NOMO-1 treated with DMSO at 0.1 percent for 48 hours (cell line): ENCODE results near the gene TBX15.

ENCODE experiments used
- DNase-seq: peaks from one replicate; lab custom pipeline; 2025; ENCODE audit not compliant: unreplicated experiment; lab: John Stamatoyannopoulos, UW

The TBX15 gene

DNA sequence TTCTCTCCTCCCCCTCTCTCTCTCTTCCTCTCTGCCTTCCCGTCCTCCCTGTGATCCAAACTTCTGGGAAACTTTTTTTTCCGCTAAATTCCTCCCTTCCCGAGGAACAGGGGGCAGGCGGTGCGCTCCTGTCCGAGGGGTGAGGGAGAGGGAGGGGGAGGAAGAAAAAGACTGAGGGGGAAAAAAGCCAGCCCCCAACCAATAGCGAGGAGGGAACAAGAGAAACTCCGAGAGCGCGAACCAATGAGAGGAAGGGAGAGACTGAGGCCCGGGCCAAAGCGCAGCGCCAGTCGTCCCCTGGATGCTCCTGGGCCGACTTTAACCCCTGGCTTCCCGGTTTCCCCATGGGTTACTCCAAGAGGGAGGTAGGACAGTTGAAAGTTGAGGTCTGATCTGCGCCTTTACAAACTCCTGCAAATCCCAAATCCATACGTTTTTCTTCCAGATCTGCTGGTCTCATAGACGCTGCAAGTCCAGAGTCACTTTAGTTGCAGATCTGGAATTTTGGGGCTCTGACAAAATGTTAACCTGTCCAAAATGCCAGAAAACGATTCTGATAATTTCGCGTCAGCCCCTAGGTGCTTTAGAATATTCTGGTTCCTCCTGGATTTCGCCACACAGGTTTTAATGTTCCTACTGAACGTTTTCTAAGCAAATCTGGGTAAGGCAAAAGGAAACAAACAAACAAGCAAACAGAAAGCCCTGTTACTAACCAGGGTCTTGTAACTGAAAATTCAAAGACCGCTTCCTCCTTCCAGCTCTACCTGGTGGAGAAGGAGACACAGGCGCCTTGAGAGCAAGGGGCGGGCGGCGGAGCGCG is at the start of gene TBX15:
TBX15 (minus strand) TSS at position 158 of the 820 bp plus-strand sequence. CDS start 548 bp downstream, outside the sequence.
- no peak for DNase-seq

DNA sequence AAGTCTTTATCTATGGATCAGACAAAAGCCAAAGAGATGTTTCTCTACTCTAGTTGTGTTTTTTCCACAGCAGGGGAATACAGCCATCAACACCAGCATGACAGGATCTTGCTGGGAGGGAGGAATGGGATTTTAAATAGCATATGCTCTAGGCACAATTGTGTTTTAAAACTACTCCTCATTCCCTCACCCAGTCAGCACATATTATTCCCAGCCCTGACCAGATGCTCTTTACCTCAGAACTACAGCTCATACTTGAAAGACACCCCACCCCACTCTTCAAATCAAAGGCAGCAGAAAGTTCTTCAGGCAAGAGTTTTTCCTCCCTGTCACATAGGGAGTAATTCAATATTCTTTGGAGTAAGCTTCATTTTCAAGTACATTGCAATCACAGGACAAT is 46.2 kb upstream of the TBX15 start:
- no peak for DNase-seq

DNA sequence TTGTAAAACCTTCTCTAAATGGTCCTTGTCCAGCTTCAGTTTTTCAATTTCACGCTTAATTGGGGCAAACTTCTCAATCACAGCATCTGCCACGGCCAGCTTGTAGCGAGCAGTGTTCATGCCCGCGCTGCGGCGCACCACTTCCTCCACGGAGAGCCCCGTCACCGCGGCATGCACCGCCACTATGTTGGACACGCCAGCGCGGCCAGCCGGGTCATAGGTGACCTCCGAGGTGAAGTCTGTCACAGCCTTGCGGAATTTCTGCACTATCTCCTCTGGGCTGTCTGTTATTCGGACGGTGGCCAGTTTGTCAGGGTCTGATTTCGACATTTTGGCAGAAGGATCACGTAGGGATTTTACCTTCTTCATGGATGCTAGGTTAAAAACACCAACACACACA is 44.8 kb upstream of the TBX15 start:
- no peak for DNase-seq

DNA sequence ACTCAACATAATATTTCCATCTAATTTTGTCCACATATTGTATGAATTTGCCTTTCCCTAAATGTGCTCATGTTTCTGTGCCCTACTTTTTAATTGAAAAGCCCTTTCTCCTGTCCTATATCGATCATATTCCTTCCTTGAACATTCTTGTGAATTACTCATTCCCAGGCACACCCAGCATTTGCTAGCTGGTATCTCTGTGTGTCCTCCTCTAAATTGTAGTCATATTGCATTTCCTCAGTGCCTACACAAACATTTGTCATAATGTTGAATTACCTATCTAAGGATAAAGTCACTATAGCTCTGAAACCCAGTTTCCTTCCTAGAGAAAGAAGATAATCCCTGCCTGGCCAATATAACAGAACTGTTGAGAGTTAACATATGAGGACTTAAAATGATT is 39.6 kb upstream of the TBX15 start:
- DNase-seq, result no peak

DNA sequence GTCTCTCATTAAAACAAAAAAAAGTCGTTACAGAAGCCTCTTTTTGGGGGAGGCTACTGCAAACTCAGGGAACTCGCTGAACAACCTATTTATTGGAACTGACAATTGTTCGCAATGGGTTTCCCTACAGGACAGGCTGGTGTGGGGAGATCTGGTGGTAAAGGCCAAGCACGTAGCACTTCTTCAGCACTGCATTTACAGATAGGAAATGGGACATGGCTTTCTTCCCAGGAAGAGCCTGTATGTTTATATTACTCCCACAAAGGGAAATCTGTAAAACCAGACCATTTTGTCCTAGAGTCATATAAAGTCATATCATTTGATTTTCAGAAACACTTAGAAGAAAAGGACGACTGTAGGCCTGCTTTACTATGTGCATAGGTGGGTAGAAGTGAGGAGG is 38.8 kb upstream of the TBX15 start:
- DNase-seq, result no peak

DNA sequence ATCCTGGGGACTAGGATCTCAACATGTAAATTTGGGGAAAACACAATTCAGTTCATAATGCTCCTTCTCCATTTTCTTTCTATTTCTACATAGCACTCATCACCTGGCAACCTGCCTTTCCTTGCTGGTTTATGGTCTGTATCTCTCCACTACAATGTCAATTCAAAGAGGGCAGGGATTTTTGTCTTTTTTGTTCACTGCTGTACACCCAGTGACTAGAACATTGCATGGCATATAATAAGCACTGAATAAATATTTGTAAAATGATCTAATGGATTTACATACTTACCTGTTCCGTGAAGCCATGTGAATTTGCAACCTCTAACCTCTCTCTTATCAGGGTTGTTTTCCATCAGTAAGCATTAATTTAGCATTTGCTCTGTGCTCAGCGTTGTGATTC is 27.4 kb upstream of the TBX15 start:
- no peak for DNase-seq

DNA sequence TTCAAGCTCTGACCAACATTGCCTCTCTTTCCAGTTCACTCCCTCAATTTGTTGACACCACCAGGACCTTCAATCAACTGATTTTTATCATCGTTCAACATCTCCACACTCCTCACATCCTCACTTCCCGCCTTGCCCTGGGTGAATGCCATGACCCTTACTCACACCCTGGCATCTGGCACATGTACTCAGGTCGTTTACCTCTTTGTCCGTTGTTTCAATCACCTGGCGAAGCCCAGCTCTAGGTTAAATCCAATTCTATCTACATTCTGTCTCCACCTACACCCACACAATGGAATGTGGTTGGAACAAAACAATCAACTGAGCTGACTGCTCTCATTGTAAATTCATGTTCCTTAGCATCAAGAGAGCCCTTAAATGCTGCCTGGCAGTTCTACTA is 24.2 kb upstream of the TBX15 start:
- DNase-seq, result no peak

DNA sequence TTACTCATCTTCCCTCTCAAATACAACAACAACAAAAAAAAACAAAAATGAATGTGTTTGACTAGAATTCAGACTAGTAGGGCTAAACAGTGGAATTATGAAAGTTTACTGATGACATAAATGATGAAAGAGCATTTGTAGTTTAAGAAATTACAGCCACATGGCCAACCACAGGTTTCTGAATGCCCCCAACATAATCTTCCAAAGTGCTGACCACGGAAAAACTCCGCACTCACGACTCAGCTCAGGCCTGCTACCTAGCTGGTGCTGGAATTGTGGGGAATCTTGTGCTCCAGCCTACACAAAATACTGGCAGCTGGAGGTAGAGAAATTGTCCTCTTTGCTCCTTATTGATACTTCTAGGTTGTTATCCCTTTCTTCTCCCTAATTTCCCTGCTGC is 23.6 kb upstream of the TBX15 start:
- no peak for DNase-seq

DNA sequence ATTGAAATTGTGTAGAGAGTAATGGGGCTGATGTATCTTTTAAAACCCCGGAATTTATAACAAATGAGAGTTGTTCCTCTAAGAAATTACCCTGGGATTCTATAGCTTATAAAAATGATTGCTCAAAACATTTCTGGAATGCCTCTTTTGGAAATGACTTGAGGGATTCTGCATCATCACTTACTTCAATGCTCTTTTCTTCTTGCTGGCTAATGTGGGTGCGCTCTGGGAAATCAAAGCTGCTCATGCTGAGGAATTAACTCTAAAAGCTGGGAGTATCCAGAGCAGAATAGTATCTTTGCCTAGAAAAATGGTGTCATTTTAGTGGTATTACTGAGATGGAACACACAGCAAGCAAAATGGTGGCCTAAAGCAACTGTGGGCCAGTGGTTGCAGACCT is 23.0 kb upstream of the TBX15 start:
- no peak for DNase-seq

DNA sequence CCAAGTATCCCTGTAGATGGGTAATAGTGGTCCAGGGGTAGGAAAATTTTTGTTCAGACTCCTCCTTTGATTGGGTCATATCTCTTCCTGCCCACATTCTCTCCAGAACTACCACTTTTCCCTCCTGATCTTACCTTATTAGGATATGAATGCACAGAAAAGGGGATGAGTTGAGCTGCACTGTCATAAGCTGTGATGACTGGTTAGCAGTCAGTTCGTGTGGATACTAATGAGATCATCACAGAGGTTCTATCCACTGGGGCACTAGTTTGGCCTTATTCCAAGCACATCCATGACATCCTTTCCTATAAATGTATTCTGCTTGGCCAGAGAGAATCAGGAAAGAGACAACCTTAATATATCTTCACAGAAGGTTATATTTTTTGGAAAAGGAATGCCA is 22.1 kb upstream of the TBX15 start:
- DNase-seq, result no peak

DNA sequence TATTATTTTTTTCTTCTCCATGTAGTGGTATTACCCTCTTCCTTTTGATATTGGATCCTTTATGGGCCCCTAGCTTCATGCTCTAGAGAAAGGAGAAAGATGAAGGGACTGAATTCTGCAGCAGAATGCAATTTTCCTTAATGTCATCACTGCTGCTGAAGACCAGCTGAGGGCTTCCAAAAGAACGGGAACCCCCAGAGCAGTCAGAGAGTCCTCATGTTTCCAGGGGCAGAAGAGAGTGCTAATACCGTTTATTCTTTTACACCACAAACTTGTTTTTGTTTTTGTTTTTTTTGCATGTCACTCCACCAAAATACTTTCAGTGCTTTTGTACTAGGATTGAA is 21.1 kb upstream of the TBX15 start:
- DNase-seq, result no peak

DNA sequence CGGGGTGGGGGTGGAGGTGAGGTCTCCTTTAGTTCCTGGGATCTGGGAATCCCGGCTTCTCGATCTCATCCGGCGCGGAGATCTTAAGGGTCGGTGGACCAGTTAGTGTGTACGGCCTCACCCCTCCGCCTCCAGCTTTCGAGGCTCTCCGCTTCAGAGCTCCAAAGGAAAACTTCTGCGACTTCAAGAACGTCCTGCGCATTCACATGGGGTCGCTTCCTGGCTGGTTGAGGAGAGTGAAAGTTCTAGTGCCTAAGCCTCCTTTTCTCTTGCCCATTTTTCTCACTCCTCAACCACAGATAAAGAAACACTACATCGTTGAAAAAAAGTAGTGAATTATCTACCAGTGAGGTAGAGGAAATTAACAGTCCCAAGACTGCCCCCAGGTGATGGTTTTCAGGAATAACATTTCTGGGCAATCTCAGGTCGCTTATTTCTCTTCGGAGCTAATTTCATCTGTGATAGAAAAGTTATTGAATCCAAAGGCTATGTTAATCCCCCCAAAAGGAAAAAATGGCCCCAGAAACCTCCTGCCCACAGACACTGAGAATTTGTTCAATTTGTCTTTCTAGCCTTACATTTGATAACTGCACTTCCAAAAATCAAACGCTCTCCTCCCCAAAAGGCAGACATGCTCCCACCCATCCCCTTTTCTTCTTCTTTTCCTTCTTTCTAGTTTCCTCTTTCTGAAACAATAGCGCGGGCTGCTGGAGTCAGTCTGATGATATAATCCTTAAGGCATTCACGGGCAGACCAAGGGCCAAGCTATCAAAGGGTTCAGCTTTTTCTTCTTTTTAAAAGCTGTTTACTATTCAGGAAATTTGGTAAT is 20.6 kb upstream of the TBX15 start:
- DNase-seq, result peak; percentile 57

DNA sequence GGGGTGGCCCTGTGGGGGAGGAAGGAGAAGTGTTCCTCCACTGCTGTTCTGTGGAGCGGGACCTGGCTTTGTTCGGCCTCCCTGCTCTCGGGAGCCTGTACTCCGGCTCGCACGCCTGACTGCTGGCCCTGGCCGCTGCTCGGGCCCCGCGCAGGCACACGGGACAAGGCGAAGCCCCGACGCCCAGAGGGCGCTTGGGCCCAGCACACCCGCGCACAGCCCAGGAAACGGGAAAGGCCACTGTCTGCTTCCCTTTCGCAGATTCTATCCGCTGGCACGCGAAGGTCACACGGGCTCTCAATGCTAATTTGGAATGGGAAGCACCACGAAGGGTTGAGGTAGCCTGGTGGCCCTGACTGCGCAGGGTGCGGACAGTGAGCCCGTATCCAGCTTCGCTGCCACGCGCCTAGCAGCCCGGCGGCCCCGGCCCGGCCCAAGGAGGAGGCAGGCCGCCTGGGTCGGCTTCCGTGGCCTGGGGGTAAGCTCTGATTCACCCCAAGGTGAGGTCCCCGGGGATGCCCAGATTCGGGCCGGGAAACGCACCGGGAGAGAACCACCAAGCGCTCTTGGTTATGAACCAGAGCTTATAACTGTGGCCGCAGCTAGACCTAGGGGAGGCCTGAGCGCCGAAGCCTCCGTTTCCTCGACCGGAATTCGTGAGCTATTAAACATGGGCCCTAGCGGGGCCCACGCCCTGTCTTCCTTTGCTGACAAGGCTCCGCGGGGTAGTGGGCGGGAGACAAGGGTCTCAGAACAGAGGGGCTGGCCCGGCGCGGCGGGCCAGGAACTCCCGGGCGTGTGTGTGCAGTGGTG is 19.7 kb upstream of the TBX15 start:
- DNase-seq, result no peak

DNA sequence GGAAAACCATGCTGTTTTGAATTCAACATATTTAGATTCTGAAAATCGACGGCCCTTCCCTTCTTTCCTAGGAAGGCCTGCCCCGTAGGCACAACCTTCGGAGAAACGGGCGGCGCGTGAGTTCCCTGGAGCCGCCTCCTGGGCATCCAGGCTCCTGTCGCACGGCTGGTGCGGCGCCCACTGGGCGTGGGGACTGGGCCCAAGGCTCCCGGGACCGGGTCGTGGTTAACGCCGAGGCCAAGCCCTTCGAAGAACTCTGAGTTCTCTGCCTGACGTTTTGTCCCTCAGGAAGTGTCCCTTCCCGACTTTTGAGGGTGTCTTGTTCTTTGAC is 19.2 kb upstream of the TBX15 start:
- DNase-seq, result no peak

DNA sequence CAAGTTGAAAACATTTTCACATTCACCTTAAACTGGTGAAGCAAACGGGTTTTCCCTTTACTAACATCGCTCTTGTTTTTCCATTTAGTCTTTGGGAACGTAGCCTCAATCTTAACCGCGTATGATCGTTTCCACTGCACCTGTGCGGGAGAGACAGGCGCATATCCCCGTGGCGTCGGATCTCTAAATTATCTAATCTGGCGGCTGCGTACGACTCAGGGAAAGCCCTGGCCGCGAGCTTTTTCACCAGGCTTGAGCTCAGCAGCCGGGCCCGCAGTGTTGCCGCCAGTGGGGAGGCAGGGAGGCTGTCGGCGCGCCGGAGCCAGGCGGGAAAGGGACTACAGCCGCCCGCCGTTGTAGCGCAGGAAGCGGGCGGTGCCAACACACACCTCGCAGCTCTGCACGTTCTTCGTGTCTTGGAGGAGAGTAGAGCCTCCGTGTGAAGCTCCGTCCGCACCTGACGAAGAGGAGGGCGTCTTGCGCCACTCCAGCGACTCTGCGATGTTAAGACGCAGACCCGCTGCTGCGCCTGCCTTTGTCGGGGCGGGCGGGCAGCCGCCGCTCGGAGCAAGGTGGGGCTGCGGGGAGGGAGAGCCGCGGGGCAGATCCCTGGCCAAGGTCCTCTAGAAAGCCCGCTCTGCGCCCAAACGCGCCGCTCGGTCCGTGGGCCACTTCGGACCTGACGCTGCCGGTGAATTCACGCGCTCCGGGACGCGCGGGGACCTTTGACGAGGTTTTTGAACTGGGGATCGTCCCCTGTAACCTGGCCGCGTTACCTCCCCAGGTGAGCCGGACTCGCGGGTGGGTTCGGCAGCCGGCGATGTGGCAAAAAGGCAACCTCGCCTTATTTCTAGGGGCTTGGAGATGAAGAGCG is 18.5 kb upstream of the TBX15 start:
- DNase-seq, result no peak

DNA sequence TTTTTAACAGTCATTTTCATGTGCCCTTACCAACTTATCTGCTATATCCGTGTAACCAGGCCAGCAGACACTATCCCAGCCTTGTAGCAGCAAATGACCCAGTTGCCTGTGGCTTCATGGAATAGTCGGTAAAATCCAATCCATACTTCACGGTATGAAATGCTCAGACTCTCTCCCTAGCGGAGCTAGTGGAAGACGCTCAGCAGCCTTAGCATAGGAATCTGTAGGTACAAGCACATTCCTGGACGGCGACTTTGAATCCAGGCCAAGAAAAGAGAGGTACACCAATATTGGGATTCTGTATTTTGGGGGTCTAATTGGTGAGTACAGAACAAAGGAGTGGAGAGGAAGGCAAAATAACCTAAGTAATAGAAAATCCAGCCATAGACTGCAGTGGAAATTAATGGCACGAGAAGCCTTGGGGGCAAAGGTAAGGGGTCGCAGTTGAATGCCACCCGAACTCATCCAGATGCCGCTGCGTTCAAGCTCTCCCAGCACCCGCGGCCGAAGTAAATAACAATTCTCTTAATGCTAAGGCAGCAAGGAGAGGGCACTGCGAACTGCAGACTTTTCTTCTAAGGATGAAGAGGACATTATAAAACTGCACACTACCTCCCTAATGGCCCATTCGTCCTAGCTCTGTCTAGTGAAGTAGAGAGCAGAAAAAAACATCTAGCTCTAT is 17.7 kb upstream of the TBX15 start:
- DNase-seq, result no peak

DNA sequence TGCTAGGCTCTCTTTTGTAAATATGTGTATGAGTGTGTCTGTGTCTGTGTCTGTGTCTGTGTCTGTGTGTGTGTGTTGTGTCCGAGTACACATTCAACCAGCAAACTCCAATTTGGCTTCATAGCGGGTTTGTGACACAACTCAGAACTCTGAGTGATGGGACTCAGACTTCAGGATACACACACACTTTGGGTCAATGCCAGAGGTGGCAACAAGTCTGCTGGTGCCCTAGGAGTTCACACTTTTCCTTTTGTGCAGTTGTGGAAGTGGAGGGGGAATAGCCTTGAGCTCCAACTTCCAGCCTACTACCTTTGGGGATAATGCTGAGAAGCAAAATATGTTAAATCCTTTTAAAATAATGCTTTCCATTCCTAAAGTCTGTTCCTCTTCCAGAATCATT is 16.6 kb upstream of the TBX15 start:
- DNase-seq, result no peak

DNA sequence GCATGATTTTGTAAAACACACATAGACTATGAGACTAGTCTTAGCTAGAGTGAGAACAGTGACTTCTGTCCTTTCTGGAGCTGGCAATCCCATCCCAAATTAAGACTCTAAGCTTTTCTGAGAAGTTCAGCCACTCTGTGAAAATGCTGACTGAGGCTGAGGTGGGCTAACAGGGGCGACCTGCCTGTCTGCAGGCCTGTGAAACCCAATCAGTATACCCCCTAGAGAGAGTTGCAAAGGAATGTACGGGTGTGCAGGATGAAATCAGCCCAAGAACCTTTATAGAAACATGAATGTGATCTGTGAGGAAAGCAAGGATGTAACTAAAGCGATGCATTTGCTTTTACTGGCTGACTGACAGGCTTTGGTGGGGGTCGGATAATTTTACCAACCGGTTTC is 16.0 kb upstream of the TBX15 start:
- no peak for DNase-seq

DNA sequence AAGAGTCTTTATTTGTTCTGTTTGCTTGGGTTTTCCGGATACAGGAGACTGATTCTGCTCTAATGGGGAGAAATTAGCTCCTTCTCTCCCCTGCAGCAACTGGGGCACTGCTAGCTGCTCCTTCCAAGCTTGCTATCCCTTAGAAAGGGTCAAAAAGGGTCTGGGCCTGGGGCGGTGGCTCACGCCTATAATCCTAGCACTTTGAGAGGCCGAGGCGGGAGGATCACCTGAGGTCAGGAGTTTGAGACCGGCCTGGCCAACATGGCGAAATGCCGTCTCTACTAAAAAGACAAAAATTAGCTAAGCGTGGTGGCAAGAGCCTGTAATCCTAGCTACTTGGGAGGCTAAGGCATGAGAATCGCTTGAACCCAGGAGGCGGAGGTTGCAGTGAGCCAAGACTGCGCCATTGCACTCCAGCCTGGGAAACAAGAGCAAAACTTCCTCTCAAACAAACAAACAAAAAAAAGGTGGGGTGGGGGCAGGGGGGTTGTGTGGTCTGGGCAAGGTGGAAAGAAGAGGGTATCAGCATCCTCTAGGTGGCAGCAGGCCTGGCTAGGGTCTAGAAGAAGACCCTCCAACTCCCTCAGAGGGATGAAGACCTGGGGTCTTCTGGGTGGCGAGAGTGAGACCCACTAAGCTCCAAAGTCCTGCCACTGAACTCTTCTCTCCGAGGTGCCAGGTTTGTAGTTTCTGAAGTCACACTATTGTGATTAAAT is 15.4 kb upstream of the TBX15 start:
- no peak for DNase-seq
